Muscle of leg (tissue), 11 donors: Measurements from ENCODE around the gene CACNG8. TPM values are rescaled to one million over a fixed set of nuclear protein-coding genes. Genes with fewer than 3 reads are reported as not detected.

ENCODE experiments used
- DNase-seq: peaks from one replicate; pipeline ENCODE4 v3.0.0; 2013
- H3K27ac ChIP-seq: one replicate; pipeline ENCODE4 v1.5.1; 2013; ENCODE audit warnings: mild to moderate bottlenecking, low read length, control low read depth
- H3K27me3 ChIP-seq: one replicate; pipeline ENCODE4 v1.6.1; 2013; ENCODE audit warnings: low read length; ENCODE audit not compliant: control insufficient read depth, insufficient read depth
- H3K36me3 ChIP-seq: one replicate; pipeline ENCODE4 v1.6.1; 2013; ENCODE audit warnings: low read length; ENCODE audit not compliant: control insufficient read depth, insufficient read depth
- H3K4me1 ChIP-seq: one replicate; pipeline ENCODE4 v1.6.1; 2013; ENCODE audit warnings: low read length; ENCODE audit not compliant: control insufficient read depth, insufficient read depth
- H3K4me3 ChIP-seq: one replicate; pipeline ENCODE4 v1.5.1; 2013; ENCODE audit warnings: low read length, control low read depth
- H3K9me3 ChIP-seq: replicated peaks from 2 replicates; pipeline ENCODE4 v1.6.1; 2013; ENCODE audit warnings: low read depth, low read length; ENCODE audit not compliant: control insufficient read depth
- WGBS: methylation state at CpG from one replicate; pipeline ENCODE4 v1.1.5; 2013; ENCODE audit warnings: missing lambda C conversion rate; ENCODE audit not compliant: insufficient coverage; 5-methylcytosine and 5-hydroxymethylcytosine counted together
- polyA plus RNA-seq, 8 donors: library from polyadenylated mRNA; unstranded; fragments of 120-200 nt; gene quantifications; one replicate each; pipeline versions ENCODE4 v1.2.1 to v1.2.3, GENCODE V29; 2013; ENCODE audit warnings: inconsistent platforms in 1 of 8, low replicate concordance in 1 of 8; ENCODE audit not compliant: insufficient read length in 8 of 8, insufficient read depth in 1 of 8
- total RNA-seq: library from RNA; stranded (reverse); fragments of 120-200 nt; gene quantifications from one replicate; pipeline ENCODE4 v1.2.4, GENCODE V29; 2013

CACNG8 gene
- total and polyA plus RNA-seq, 9 donors, result 0.09 to 1.1 (median 0.61) TPM

- H3K4me1 ChIP-seq, result peaks cover 26% of the 10 kb centered on the region
- 74% methylated on average over 8 of the region's 9 CpGs for WGBS
- peak overlapping the region; percentile 78 for H3K27ac ChIP-seq
- H3K9me3 ChIP-seq, result no peaks in the 10 kb centered on the region
- no peak for DNase-seq
- peaks cover 43% of the 10 kb centered on the region for H3K27me3 ChIP-seq
- H3K36me3 ChIP-seq, result no peaks in the 10 kb centered on the region
- H3K4me3 ChIP-seq, result peak overlapping the region; percentile 45
These were observed 29.5 kb downstream of the CACNG8 start for GRCh38 chr19:53992211-53992610.

DNA sequence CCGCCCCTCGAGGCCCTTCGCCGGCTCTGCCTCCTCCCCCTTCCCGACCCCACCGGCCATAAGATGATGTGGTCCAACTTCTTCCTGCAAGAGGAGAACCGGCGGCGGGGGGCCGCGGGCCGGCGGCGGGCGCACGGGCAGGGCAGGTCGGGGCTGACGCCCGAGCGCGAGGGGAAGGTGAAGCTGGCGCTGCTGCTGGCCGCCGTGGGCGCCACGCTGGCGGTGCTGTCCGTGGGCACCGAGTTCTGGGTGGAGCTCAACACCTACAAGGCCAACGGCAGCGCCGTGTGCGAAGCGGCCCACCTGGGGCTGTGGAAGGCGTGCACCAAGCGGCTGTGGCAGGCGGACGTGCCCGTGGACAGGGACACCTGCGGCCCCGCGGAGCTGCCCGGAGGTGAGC lies 30.1 kb downstream of the CACNG8 start:
- 20% methylated on average over 43 of the region's 43 CpGs for WGBS
- Histone ChIP-seq H3K4me1 (peaks cover 26% of the 10 kb centered on the region), H3K36me3 (no peaks in the 10 kb centered on the region), H3K4me3 (peak overlapping the region; percentile 45), H3K9me3 (no peaks in the 10 kb centered on the region), H3K27ac (no peak overlapping the region), H3K27me3 (peaks cover 43% of the 10 kb centered on the region)
- no peak for DNase-seq

GRCh38 chr19:53993448-53993847 lies 30.7 kb downstream of the CACNG8 start:
- peaks cover 26% of the 10 kb centered on the region for H3K4me1 ChIP-seq
- no peaks in the 10 kb centered on the region for H3K9me3 ChIP-seq
- H3K27ac ChIP-seq, result no peak overlapping the region
- no peak for DNase-seq
- 58% methylated on average over 3 of the region's 3 CpGs for WGBS
- H3K4me3 ChIP-seq, result no peak overlapping the region
- peaks cover 47% of the 10 kb centered on the region for H3K27me3 ChIP-seq
- H3K36me3 ChIP-seq, result no peaks in the 10 kb centered on the region

GRCh38 chr19:53994811-53995210 lies 32.1 kb downstream of the CACNG8 start:
- Histone ChIP-seq H3K4me1 (peaks cover 24% of the 10 kb centered on the region), H3K36me3 (no peaks in the 10 kb centered on the region), H3K27me3 (peaks cover 54% of the 10 kb centered on the region), H3K9me3 (no peaks in the 10 kb centered on the region), H3K4me3 (no peak overlapping the region), H3K27ac (no peak overlapping the region)
- no CpG with 5 or more reads among the region's 5 CpGs for WGBS
- DNase-seq, result no peak

DNA sequence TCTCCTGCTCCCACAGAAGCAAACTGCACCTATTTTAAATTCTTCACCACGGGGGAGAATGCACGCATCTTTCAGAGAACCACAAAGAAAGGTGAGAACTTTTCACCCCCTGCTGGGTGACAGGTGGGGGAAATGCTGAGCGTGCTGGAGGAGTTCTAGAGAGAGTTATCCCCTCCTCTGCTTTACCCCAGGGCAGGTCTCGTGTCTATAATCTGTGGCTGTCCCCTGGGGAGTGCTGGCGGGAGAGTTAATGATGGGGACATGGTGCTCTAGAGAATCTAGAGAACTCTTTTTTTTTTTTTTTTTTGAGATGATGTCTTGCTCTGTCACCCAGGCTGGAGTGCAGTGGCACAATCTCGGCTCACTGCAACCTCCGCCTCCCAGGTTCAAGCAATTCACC lies 35.5 kb downstream of the CACNG8 start:
- no CpG with 5 or more reads among the region's 7 CpGs for WGBS
- Histone ChIP-seq H3K36me3 (no peaks in the 10 kb centered on the region), H3K27ac (no peak overlapping the region), H3K9me3 (no peaks in the 10 kb centered on the region), H3K27me3 (peaks cover 31% of the 10 kb centered on the region), H3K4me1 (peaks cover 6% of the 10 kb centered on the region), H3K4me3 (no peak overlapping the region)
- DNase-seq, result no peak

- no peak overlapping the region for H3K27ac ChIP-seq
- H3K36me3 ChIP-seq, result no peaks in the 10 kb centered on the region
- no peaks in the 10 kb centered on the region for H3K4me1 ChIP-seq
- DNase-seq, result no peak
- no peaks in the 10 kb centered on the region for H3K9me3 ChIP-seq
- H3K4me3 ChIP-seq, result no peak overlapping the region
- peaks cover 19% of the 10 kb centered on the region for H3K27me3 ChIP-seq
- 65% methylated on average over 4 of the region's 5 CpGs for WGBS
These were observed 37.0 kb downstream of the CACNG8 start for GRCh38 chr19:53999694-54000093.

- H3K4me3 ChIP-seq, result no peak overlapping the region
- peaks cover 11% of the 10 kb centered on the region for H3K27me3 ChIP-seq
- H3K27ac ChIP-seq, result no peak overlapping the region
- H3K36me3 ChIP-seq, result no peaks in the 10 kb centered on the region
- no CpG with 5 or more reads among the region's 2 CpGs for WGBS
- DNase-seq, result no peak
- H3K9me3 ChIP-seq, result no peaks in the 10 kb centered on the region
- no peaks in the 10 kb centered on the region for H3K4me1 ChIP-seq
These were observed 38.8 kb downstream of the CACNG8 start for GRCh38 chr19:54001496-54001895.

DNA sequence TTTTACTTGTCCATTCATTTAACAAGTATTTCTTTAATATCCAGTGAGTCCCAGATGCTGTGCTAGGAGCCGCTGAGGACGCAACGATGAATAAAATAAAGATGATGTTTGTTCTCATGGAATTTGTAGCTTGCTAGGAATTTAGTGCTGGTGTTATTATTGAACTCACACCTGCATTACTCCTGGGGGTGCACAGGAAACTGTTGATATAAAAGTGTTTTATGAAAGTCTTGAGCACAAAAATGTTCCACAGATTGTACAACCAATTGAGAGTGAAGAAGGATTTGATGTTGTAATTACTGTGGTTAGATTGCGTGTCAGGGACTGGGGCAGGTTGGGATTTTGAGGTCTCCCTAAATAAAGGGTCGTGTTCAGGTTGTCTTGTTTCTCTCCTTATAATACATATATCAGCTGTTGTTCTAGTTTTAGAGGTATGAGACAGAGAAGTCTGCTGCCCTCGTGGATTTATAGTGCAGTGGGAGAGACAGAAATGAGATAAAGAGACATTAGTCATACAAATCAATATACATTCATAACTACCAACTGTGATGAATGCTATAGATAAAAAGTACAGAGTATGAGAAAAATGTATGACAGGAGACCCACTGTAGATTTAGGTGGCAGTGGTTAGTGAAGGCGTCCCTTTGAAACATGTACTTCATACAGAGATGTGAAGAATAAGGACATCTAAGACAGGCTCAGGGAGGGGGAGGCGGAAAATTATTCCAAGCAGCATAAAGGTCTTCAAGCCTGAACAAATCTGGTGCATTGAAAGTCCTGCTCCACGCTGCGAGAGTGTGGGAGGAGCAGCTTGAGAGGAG lies 40.0 kb downstream of the CACNG8 start:
- no peaks in the 10 kb centered on the region for H3K36me3 ChIP-seq
- 56% methylated on average over 2 of the region's 10 CpGs for WGBS
- DNase-seq, result no peak
- H3K4me1 ChIP-seq, result no peaks in the 10 kb centered on the region
- H3K4me3 ChIP-seq, result no peak overlapping the region
- no peak overlapping the region for H3K27ac ChIP-seq
- peaks cover 11% of the 10 kb centered on the region for H3K27me3 ChIP-seq
- H3K9me3 ChIP-seq, result no peaks in the 10 kb centered on the region

DNA sequence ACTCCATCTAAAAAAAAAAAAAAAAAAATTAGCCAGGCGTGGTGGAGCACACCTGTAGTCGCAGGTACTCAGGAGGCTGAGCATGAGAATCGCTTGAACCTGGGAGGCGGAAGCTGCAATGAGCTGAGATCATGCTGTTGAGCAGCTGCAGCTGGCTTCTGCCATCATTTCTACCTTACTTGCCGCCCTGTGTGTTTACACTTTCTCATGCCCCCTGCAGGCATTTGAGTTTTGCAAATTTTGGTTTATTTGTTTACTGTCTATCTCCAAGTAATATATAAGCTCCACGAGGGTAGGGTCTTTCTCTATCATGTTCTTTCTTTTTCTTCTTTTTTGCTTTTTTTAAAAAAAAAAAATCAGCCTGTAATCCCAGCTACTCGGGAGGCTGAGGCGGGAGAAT lies 46.7 kb downstream of the CACNG8 start:
- Histone ChIP-seq H3K4me3 (no peak overlapping the region), H3K27me3 (peaks cover 9% of the 10 kb centered on the region), H3K9me3 (no peaks in the 10 kb centered on the region), H3K4me1 (no peaks in the 10 kb centered on the region), H3K27ac (no peak overlapping the region), H3K36me3 (no peaks in the 10 kb centered on the region)
- 98% methylated on average over 4 of the region's 8 CpGs for WGBS
- no peak for DNase-seq

- no peak for DNase-seq
- H3K27me3 ChIP-seq, result peaks cover 9% of the 10 kb centered on the region
- H3K4me3 ChIP-seq, result no peak overlapping the region
- H3K4me1 ChIP-seq, result no peaks in the 10 kb centered on the region
- no CpG with 5 or more reads among the region's 6 CpGs for WGBS
- no peak overlapping the region for H3K27ac ChIP-seq
- H3K9me3 ChIP-seq, result no peaks in the 10 kb centered on the region
- H3K36me3 ChIP-seq, result no peaks in the 10 kb centered on the region
These were observed 47.7 kb downstream of the CACNG8 start for GRCh38 chr19:54010474-54010873.
